SK-N-SH (cell line): ENCODE results near the gene CYB561D2. TPM values are rescaled to one million over a fixed set of nuclear protein-coding genes. Genes with fewer than 3 reads are reported as not detected.

Source experiments
- CTCF ChIA-PET: fragments of 300-600, 350-600 bp; formaldehyde crosslinking; extraction: SDS; loops from one replicate; lab custom pipeline; 2021; lab: Yijun Ruan, JAX
- POLR2A ChIA-PET: fragments of 350-600 bp; sonication (Branson Sonifier 250); formaldehyde crosslinking; extraction: SDS; loops from one replicate; lab custom pipeline; 2020; ENCODE audit warnings: antibody characterized with exemption, inconsistent platforms; lab: Yijun Ruan, JAX
- DNase-seq: peaks from one replicate; pipeline ENCODE4 v3.0.0; 2012
- H2AFZ ChIP-seq: fragments of 200-600 bp; sonication (generic); 2 replicates; pipeline ENCODE4 v1.8.1; 2016; ENCODE audit warnings: antibody characterized with exemption, mild to moderate bottlenecking, low read depth
- H3F3A ChIP-seq: fragments of 200-600 bp; sonication (generic); replicated peaks from 2 replicates; pipeline ENCODE3; 2016; ENCODE audit warnings: antibody characterized with exemption, mild to moderate bottlenecking; ENCODE audit not compliant: insufficient read depth
- H3K27ac ChIP-seq, 2 experiments: fragments of 200-500 bp in 1 of 2; fragments of 200-600 bp in 1 of 2; sonication (Bioruptor generic) in 1 of 2; sonication (generic), shearing (Covaris generic) in 1 of 2; 2 replicates each; pipeline versions ENCODE4 v1.5.1 to v1.6.1; 2014 to 2016; ENCODE audit warnings: low read depth in 2 of 2, inconsistent platforms in 1 of 2, low read length in 1 of 2, mild to moderate bottlenecking in 1 of 2, mixed read lengths in 1 of 2
- H3K27me3 ChIP-seq: fragments of 200-600 bp; sonication (generic), shearing (Covaris generic); 2 replicates; pipeline ENCODE4 v1.6.1; 2016; ENCODE audit warnings: mixed run types; ENCODE audit not compliant: insufficient read depth
- H3K36me3 ChIP-seq, 2 experiments: fragments of 200-500 bp in 1 of 2; fragments of 200-600 bp in 1 of 2; sonication (Bioruptor generic) in 1 of 2; sonication (generic) in 1 of 2; replicated peaks in 1 of 2; 2 replicates each; pipeline versions ENCODE3 to v1.5.1; 2014 to 2016; ENCODE audit warnings: low read length in 1 of 2, mild to moderate bottlenecking in 1 of 2; ENCODE audit not compliant: insufficient read depth in 2 of 2, control insufficient read depth in 1 of 2
- H3K4me1 ChIP-seq, 2 experiments: fragments of 200-500 bp in 1 of 2; fragments of 200-600 bp in 1 of 2; sonication (Bioruptor generic) in 1 of 2; sonication (generic), shearing (Covaris generic) in 1 of 2; 2 replicates each; pipeline versions ENCODE4 v1.5.1 to v1.6.1; 2014 to 2016; ENCODE audit warnings: low read depth in 1 of 2, low read length in 1 of 2, mixed run types in 1 of 2; ENCODE audit not compliant: insufficient read depth in 2 of 2, control insufficient read depth in 1 of 2
- H3K4me2 ChIP-seq: fragments of 200-600 bp; sonication (generic), shearing (Covaris generic); 2 replicates; pipeline ENCODE4 v1.6.1; 2017; ENCODE audit warnings: mixed run types
- H3K4me3 ChIP-seq, 2 experiments: fragments of 200-500 bp in 1 of 2; fragments of 200-600 bp in 1 of 2; sonication (Bioruptor generic) in 1 of 2; sonication (generic), shearing (Covaris generic) in 1 of 2; 2 replicates each; pipeline versions ENCODE4 v1.5.1 to v1.8.1; 2014 to 2016; ENCODE audit warnings: low read depth in 2 of 2, inconsistent platforms in 1 of 2, low read length in 1 of 2, mild to moderate bottlenecking in 1 of 2, mixed read lengths in 1 of 2, moderate library complexity in 1 of 2
- H3K79me2 ChIP-seq: fragments of 200-600 bp; sonication (generic); 2 replicates; pipeline ENCODE4 v1.8.1; 2017; ENCODE audit warnings: mild to moderate bottlenecking; ENCODE audit not compliant: insufficient read depth
- H3K9ac ChIP-seq: fragments of 200-600 bp; sonication (generic); 2 replicates; pipeline ENCODE4 v1.6.1; 2017; ENCODE audit warnings: mixed run types
- H3K9me2 ChIP-seq: fragments of 200-600 bp; sonication (generic); 2 replicates; pipeline ENCODE4 v1.6.1; 2017; ENCODE audit warnings: mixed run types
- H3K9me3 ChIP-seq: fragments of 200-600 bp; sonication (generic); 2 replicates; pipeline ENCODE4 v1.6.1; 2017; ENCODE audit warnings: mixed run types, mild to moderate bottlenecking, moderate library complexity
- H4K20me1 ChIP-seq: fragments of 200-600 bp; sonication (generic); 2 replicates; pipeline ENCODE4 v1.6.1; 2017; ENCODE audit warnings: mild to moderate bottlenecking, mixed run types; ENCODE audit not compliant: insufficient read depth
- ELF1 ChIP-seq: IDR thresholded peaks from 2 replicates; pipeline ENCODE4 v1.4.0; 2012
- EP300 ChIP-seq, 2 experiments: IDR thresholded peaks; 2 replicates each; pipeline versions ENCODE4 v1.4.0 to v1.6.1; 2012; ENCODE audit warnings: borderline replicate concordance in 1 of 2, low read depth in 1 of 2, low read length in 1 of 2
- EZH2phosphoT487 ChIP-seq: fragments of 200-600 bp; sonication (generic); IDR thresholded peaks from 2 replicates; pipeline ENCODE4 v1.6.1; 2017; ENCODE audit warnings: low read depth, mixed run types, mild to moderate bottlenecking, antibody characterized with exemption, moderate library complexity, borderline replicate concordance
- FOXJ3 ChIP-seq: sonication (generic); formaldehyde crosslinking; IDR thresholded peaks from 2 replicates; pipeline ENCODE4 v1.5.1; 2020; ENCODE audit warnings: mild to moderate bottlenecking, missing genetic modification reagents
- JUND ChIP-seq: IDR thresholded peaks from 2 replicates; pipeline ENCODE4 v1.4.0; 2012
- NFIC ChIP-seq: IDR thresholded peaks from 2 replicates; pipeline ENCODE4 v1.4.0; 2012; ENCODE audit warnings: borderline replicate concordance
- RAD21 ChIP-seq: IDR thresholded peaks from 2 replicates; pipeline ENCODE4 v1.6.1; 2012; ENCODE audit warnings: mild to moderate bottlenecking, low read length
- RXRA ChIP-seq: IDR thresholded peaks from 2 replicates; pipeline ENCODE4 v1.4.0; 2012; ENCODE audit warnings: low read depth, mild to moderate bottlenecking, borderline replicate concordance
- SIN3A ChIP-seq: IDR thresholded peaks from 2 replicates; pipeline ENCODE4 v1.6.1; 2012; ENCODE audit warnings: low read depth, mild to moderate bottlenecking, low read length, moderate library complexity, borderline replicate concordance
- USF2 ChIP-seq: fragments of 150-350 bp; IDR thresholded peaks from 2 replicates; pipeline ENCODE4 v1.6.1; 2017; ENCODE audit warnings: antibody characterized with exemption, low read length, low read depth, borderline replicate concordance
- ZBTB33 ChIP-seq: IDR thresholded peaks from 2 replicates; pipeline ENCODE4 v1.4.0; 2012; ENCODE audit warnings: low read depth, borderline replicate concordance
- WGBS: methylation state at CpG from one replicate; pipeline ENCODE4 v1.1.6; 2017; ENCODE audit warnings: low lambda C conversion rate; 5-methylcytosine and 5-hydroxymethylcytosine counted together
- polyA plus RNA-seq, 3 experiments: library from polyadenylated mRNA; depleted of rRNA; stranded (reverse); fragments of >200 nt; gene quantifications; 2 replicates each; pipeline ENCODE4 v1.2.3, GENCODE V29; 2012
- TF ChIP-seq, protein P1 (sequence below): fragments of 200-600 bp; sonication (generic); IDR thresholded peaks from 2 replicates; pipeline ENCODE4 v1.6.1; 2017; ENCODE audit warnings: antibody characterized with exemption, mild to moderate bottlenecking, moderate library complexity
- TF ChIP-seq, protein P2 (sequence below): IDR thresholded peaks from 2 replicates; pipeline ENCODE4 v1.4.0; 2012; ENCODE audit warnings: low read depth, borderline replicate concordance

The CYB561D2 gene
- polyA plus RNA-seq, 1 of the 3 experiments (the other 2 are of a cell fraction): 40.7 TPM

GRCh38 chr3:50342813-50343633 lies 7.6 kb upstream of the CYB561D2 start:
- Histone ChIP-seq H3K9me2 (no peaks in the 10 kb centered on the region), H3K27ac (no peak overlapping the region), H3K9me3 (no peaks in the 10 kb centered on the region), H3K4me2 (no peak overlapping the region), H3K4me1 (peaks cover 1 to 17% of the 10 kb centered on the region in 2 experiments; a peak in 2 of 4 replicates), H2AFZ (no peak overlapping the region), H3K27me3 (no peaks in the 10 kb centered on the region), H3K9ac (no peak overlapping the region), H4K20me1 (no peaks in the 10 kb centered on the region), H3F3A (peaks cover 3% of the 10 kb centered on the region), H3K36me3 (peaks cover 0 to 7% of the 10 kb centered on the region in 2 experiments), H3K4me3 (no peak overlapping the region), H3K79me2 (peaks cover 5% of the 10 kb centered on the region; the same call in 1 of the 2 replicates)
- POLR2A ChIA-PET: no interaction called here
- CTCF ChIA-PET: interaction anchor here (1.3 to 4.7 kb wide), 7 partner anchors 23 to 218 kb away, joined by 3 to 26 read pairs (median 6); no protein-coding TSS in a partner anchor
- 92% methylated on average over 4 of the region's 13 CpGs for whole genome bisulfite sequencing
- TF ChIP-seq RXRA (no peak), EZH2phosphoT487 (no peak), USF2 (no peak), ZBTB33 (no peak), RAD21 (no peak), FOXJ3 (CRISPR knock-in tag) (no peak), EP300 (IDR thresholded peaks at IDR 0.05; ENCODE audit: borderline replicate concordance in 1 of 2, low read depth in 1 of 2, low read length in 1 of 2) (no peak), ELF1 (no peak), JUND (no peak), NFIC (no peak), SIN3A (no peak)
- TF ChIP-seq, protein P1, sequence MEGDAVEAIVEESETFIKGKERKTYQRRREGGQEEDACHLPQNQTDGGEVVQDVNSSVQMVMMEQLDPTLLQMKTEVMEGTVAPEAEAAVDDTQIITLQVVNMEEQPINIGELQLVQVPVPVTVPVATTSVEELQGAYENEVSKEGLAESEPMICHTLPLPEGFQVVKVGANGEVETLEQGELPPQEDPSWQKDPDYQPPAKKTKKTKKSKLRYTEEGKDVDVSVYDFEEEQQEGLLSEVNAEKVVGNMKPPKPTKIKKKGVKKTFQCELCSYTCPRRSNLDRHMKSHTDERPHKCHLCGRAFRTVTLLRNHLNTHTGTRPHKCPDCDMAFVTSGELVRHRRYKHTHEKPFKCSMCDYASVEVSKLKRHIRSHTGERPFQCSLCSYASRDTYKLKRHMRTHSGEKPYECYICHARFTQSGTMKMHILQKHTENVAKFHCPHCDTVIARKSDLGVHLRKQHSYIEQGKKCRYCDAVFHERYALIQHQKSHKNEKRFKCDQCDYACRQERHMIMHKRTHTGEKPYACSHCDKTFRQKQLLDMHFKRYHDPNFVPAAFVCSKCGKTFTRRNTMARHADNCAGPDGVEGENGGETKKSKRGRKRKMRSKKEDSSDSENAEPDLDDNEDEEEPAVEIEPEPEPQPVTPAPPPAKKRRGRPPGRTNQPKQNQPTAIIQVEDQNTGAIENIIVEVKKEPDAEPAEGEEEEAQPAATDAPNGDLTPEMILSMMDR: no peak
- TF ChIP-seq, protein P2, sequence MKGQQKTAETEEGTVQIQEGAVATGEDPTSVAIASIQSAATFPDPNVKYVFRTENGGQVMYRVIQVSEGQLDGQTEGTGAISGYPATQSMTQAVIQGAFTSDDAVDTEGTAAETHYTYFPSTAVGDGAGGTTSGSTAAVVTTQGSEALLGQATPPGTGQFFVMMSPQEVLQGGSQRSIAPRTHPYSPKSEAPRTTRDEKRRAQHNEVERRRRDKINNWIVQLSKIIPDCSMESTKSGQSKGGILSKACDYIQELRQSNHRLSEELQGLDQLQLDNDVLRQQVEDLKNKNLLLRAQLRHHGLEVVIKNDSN: no peak
- no peak for DNase-seq
